Activated CD4-positive, alpha-beta T cell treated with anti-CD3 and anti-CD28 coated beads, Interleukin-2, amount 50 U/mL, for 24 hours (primary cell): ENCODE data around the gene KCNH2.

Experiments
- DNase-seq, 2 donors: peaks; one replicate each; pipeline ENCODE4 v3.0.0-alpha.2; 2020; ENCODE audit warnings: low read depth in 1 of 2, low spot score in 1 of 2

Gene KCNH2

GRCh38 chr7:150996376-150997074 is 18.4 kb upstream of the KCNH2 start:
- DNase-seq, result no peak

DNA sequence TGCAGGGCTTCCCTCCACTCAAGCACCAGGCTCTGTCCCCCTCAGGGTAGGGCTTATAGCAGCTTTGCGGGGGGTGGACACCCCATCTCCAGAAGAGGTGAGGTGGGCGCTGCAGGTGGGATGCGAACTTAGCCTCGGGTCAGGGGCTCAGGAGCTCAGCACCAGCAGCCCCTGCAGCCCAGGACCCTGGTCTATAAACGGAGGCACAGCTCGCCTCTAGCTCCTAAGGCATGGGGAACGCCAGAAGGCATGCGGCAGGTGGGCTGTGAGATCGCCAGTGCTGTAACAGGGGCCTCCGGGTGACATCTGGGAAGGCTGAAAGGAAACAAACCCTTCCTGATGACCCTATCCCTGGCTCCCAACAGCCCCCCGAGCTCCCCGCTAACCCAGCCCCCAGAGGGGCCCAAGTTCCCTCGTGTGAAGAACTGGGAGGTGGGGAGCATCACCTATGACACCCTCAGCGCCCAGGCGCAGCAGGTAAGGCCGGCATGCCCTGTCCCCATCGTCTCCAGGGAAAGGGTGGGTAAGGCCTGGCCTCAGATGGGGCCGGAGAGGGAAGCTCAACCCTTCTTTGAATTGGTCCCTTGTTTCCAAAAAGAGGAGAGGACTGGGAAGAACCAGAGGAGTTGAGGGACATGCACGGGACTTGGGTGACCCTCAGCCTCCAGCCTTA is 16.9 kb upstream of the KCNH2 start:
- no peak for DNase-seq

DNA sequence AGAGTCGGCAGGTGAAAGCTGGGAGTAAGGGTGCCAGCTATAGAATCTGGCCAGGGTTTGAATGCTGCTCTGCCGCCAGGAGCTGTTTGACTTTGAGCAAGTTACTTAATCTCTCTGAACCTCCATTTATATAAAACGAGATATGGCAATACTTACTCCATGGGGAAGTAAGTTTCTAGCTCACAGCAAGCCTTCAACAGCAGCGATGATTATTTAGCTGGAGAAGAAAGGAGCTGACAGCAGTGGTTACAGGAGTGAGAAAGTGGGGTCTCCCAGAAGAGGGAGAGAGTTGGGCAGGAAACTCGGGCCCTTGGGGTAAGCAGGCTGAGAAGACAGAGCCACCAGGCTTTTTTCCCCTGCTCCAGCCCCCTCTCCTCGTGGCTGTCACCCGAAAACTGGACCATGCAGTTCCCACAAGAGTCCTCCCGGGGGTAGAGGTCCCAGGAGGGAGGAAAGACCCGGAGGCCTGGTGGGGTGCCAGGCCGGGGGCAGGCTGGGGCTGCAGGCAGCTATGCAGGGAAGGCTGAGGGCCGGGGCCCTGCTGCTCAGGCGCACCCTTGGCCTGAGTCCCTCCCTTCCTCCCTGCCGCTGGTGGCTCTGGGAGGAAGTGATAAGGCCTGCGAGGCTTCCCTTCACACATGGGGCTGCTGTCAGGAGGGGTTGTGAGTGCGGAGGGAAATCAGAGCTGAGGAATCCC is 16.2 kb upstream of the KCNH2 start:
- no peak for DNase-seq

- DNase-seq, result no peak
Observed at GRCh38 chr7:150993511-150993910, 15.4 kb upstream of the KCNH2 start.

GRCh38 chr7:150992833-150993302 is 14.7 kb upstream of the KCNH2 start:
- DNase-seq, result no peak

- no peak for DNase-seq
Observed at GRCh38 chr7:150992051-150992640, 14.0 kb upstream of the KCNH2 start.

- DNase-seq, result no peak
Observed at GRCh38 chr7:150990416-150991186, 12.5 kb upstream of the KCNH2 start, which contains the start of gene NOS3. TSS of gene NOS3 (plus strand) at chr7:150991017. CDS start at chr7:150993804, 2,787 bp downstream.

DNA sequence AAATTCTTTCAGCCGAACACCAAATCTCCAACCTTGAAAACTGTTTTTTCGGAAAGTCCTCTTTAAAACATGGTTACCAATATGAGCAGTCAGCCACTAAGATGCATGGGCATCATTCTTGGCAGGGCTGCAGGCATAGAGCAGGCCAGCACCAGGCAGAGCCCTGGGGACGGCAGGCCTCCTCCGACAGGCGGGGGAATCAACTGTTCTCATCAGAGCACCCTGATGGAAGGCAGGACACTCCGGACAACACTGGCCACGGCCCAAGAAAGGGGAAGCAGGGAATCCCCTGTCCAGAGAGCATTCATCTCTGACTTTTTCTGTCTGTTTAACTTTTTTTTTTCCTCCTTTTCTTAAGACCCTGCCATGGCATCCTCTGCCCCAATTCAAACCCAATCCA is 11.3 kb upstream of the KCNH2 start:
- no peak for DNase-seq

DNA sequence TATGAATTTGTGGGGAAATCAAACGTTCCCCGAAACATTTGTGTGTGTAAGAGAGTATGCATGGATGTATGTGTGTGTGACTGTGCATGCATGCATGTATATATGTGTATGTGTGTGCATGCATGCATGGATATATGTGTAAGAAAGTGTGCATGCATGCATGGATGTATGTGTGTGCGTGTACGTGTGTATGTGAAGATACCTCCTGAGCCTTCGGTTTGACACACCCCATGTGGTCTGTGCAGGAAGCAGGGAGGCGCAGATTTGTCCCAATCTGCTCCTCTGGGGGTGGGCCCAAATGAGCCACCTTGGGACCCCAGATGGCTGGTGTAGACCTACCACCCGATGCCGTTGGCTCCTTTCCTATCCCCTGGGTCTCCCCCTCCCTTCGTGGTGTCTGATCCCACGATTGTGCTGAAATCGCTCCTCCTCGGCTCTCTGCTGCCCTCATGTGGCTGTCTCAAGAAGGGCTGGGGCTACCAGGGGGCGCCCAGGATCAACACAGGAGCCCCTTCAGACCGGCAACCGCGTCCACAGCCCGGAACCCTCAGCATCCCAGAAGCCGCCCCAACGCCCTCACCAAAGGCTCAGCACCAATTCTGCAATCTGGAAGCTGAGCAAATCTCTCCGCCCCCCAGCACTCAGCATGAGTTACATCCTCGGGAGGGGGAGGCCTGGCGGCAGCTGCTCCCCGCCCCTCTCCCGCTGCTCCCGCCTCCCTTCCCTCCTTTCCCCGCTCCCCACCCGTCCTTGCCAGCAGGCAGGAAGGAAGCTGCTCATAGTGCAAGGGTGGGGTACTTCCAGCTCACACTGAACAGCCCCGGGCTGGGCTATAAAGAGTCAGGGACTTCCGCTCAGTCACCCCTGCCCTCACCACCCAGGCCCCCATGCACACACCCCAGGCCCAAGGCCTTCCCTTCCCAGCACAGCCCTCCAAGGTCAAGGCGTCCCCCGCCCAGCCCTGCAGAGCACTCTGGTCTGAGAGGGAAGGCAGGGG is 10.4 kb upstream of the KCNH2 start:
- peak; percentile 50 to 59 for DNase-seq

- DNase-seq, result no peak
Observed at GRCh38 chr7:150986556-150986955, 8.4 kb upstream of the KCNH2 start.

DNA sequence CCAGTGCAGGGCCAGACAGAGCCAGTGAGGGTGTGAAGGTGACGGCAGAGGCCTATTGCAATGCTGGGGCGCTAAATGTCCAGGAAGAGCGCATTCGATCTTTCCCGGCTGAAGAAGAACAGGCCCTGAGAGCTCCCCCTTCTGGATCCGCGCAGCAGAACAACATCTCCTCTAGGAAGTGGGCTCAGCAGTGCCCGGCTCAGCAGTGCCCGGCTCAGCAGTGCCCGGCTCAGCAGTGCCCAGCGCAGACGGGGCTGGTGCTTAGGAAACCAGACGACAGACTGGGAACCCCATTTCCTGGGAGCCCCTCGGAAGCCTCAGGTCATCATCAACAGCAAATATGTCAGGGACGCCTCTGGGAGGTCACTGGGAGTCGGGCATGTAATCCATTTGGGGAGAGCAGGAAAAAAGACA is 8.0 kb upstream of the KCNH2 start:
- no peak for DNase-seq

GRCh38 chr7:150983893-150984368 is 5.8 kb upstream of the KCNH2 start:
- no peak for DNase-seq

- DNase-seq, result no peak
Observed at GRCh38 chr7:150982351-150982750, 4.2 kb upstream of the KCNH2 start.

DNA sequence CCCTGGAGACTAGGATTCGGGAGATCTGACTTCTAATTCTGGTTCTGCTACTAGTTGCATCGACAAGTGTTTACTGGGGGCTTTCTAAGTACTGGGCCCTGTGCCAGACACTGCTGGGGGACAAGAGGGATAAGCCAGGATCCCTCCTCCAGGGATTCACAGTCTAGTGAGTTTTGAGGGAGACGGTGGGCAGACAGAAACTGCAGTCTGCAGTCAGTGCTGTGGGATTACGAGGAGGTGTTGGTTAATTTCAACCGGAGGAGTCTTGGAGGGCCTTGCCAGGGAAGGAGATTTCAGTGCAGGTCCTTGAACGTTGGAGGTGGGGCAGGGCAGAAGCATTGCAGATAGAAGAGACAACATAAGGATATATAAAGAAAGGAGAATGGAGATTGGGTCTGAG is 3.5 kb upstream of the KCNH2 start:
- DNase-seq, result no peak

GRCh38 chr7:150980663-150981062 is 2.5 kb upstream of the KCNH2 start:
- no peak for DNase-seq

DNA sequence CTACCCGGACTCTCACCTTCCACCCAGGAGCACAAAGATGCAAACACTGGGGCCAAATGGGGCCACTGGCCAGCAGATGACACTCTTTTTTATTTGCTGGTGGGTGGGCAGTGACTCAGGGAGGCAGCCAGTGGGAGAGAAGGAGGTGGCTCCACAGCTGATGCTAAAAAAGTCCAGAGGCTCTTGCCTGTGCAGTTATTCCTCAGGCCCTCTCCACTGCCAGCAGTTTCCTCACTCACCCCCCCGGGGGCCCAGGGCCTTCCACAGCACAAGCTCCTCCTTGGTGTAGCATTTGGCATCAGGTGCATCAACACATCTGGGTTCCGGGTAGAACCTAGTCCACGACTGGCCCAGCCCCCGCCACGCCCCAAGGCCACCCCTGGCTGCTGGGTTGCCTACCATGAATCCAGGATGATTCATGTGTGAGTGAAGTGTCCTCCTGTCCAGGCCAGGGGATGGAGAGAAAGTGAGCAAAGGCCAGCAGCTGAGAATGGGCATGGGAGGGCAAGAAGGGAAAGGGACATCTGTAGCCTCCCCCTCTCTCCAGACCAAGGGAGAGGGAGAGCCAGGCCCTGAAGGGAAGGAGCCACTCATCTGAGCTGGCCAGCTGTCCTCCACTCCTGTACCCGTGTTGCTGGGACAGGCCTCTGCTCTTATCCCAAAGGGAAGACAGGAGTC is 1.7 kb upstream of the KCNH2 start:
- no peak for DNase-seq

DNA sequence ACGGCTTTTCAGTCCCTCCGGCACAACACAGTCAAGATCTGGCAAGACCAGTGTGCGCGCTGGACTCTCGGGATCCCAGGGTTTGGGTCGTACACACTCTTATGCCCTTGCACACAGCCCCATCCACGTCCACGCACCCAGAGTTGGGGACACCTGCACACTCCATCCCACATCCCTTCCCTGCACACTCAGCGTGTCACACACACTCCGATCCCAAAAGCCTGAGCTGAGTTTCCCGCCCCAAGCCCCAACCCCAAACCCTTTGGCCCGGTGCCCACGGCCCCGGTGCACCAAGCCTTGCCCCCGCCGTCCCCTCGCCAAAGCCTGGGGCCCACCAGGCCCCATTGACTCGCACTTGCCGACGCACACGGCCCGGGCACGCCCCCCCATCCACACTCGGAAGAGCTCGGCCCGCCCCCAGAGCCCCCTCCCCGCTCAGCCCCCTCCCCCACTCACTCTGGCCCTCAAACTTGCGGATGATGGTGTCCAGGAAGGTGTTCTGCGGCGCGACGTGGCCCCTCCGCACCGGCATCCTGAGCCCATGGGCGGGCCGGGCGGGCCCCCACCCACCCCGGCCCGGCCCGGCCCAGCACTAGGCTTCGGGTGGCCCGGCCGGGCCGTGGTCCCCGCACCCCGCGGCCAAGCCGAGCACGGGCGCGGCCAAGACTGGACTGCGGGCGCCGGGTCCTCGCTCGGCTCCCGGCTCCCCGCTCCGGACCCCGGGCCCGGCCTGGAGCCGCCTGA is 567 bp downstream of the KCNH2 start:
- no peak for DNase-seq
